Kidney epithelial cell (primary cell): Measurements from ENCODE around the gene TCF15. TPM values are rescaled to one million over a fixed set of nuclear protein-coding genes. Genes with fewer than 3 reads are reported as not detected.

Source experiments
- DNase-seq: peaks from one replicate; pipeline ENCODE4 v3.0.0-alpha.2; 2010; ENCODE audit warnings: low read depth
- H3K27me3 ChIP-seq: 2 replicates; pipeline ENCODE4 v1.6.0; 2011; ENCODE audit warnings: low read length; ENCODE audit not compliant: control insufficient read depth, insufficient read depth
- H3K36me3 ChIP-seq: 2 replicates; pipeline ENCODE4 v1.5.1; 2011; ENCODE audit warnings: low read length; ENCODE audit not compliant: control insufficient read depth, insufficient read depth
- H3K4me3 ChIP-seq: 2 replicates; pipeline ENCODE4 v1.5.1; 2011; ENCODE audit warnings: low read depth, mild to moderate bottlenecking, control low read depth, low read length
- total RNA-seq: library from RNA; depleted of rRNA; stranded (reverse); fragments of >200 nt; gene quantifications from 2 replicates; pipeline ENCODE4 v1.2.3, GENCODE V29; 2015
- TF ChIP-seq, protein P1 (sequence below): IDR thresholded peaks from 2 replicates; pipeline ENCODE4 v1.5.1; 2011; ENCODE audit warnings: mild to moderate bottlenecking, moderate library complexity, low read length, control low read depth, inconsistent platforms; ENCODE audit not compliant: insufficient read depth, poor library complexity, severe bottlenecking

Gene TCF15
- total RNA-seq, 1 donor from 2014 or later: 1.5 TPM

DNA sequence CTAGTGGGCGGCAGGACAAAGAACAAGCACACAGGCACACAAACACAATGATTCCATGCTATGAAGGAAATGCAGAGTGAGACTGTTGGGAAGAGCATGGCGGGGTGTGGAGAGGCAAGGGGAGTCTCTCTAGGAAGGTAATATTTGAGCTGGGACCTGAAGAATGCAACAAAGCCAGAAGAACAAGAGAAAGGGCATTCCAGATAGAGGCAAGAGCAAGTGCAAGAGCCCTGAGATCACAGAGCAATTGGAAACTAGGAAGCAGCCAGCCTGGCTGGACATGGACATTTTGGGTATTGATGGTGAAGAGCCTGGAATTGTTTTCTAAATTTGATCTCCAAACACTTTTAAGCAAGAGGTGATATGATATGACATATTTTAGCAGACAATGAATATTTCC lies 27.4 kb upstream of the TCF15 start:
- no peak overlapping the region for H3K4me3 ChIP-seq
- H3K27me3 ChIP-seq: peaks cover 22% of the 10 kb centered on the region
- no peak for DNase-seq

DNA sequence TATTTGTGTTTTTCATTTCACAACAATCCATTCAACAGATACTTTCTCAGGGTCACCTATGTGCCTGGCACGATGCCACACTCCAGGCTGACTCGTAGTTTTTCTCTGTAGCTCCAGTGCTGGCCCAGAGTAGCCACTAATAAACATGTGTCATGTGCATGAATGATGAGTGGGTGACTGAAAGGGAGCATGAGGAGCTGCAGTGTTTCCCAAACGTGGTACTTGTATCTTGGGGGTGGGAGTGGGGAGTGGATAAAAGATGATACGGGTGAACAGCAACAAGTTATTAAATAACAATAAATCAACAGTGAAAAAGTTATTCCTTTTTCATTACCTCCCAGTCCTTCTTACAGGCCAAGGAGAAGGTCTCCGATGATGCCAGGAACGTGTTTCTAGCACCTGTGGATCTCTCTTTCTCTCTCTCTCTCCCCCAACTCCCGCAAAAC lies 25.8 kb upstream of the TCF15 start:
- Histone ChIP-seq H3K4me3 (no peak overlapping the region), H3K36me3 (no peaks in the 10 kb centered on the region), H3K27me3 (peaks cover 22% of the 10 kb centered on the region)
- DNase-seq: no peak
- TF ChIP-seq, protein P1, sequence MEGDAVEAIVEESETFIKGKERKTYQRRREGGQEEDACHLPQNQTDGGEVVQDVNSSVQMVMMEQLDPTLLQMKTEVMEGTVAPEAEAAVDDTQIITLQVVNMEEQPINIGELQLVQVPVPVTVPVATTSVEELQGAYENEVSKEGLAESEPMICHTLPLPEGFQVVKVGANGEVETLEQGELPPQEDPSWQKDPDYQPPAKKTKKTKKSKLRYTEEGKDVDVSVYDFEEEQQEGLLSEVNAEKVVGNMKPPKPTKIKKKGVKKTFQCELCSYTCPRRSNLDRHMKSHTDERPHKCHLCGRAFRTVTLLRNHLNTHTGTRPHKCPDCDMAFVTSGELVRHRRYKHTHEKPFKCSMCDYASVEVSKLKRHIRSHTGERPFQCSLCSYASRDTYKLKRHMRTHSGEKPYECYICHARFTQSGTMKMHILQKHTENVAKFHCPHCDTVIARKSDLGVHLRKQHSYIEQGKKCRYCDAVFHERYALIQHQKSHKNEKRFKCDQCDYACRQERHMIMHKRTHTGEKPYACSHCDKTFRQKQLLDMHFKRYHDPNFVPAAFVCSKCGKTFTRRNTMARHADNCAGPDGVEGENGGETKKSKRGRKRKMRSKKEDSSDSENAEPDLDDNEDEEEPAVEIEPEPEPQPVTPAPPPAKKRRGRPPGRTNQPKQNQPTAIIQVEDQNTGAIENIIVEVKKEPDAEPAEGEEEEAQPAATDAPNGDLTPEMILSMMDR: no peak

More for the DNA sequence above, 27.4 kb upstream of the TCF15 start:
- no peaks in the 10 kb centered on the region for H3K36me3 ChIP-seq
- TF ChIP-seq, protein P1: no peak

DNA sequence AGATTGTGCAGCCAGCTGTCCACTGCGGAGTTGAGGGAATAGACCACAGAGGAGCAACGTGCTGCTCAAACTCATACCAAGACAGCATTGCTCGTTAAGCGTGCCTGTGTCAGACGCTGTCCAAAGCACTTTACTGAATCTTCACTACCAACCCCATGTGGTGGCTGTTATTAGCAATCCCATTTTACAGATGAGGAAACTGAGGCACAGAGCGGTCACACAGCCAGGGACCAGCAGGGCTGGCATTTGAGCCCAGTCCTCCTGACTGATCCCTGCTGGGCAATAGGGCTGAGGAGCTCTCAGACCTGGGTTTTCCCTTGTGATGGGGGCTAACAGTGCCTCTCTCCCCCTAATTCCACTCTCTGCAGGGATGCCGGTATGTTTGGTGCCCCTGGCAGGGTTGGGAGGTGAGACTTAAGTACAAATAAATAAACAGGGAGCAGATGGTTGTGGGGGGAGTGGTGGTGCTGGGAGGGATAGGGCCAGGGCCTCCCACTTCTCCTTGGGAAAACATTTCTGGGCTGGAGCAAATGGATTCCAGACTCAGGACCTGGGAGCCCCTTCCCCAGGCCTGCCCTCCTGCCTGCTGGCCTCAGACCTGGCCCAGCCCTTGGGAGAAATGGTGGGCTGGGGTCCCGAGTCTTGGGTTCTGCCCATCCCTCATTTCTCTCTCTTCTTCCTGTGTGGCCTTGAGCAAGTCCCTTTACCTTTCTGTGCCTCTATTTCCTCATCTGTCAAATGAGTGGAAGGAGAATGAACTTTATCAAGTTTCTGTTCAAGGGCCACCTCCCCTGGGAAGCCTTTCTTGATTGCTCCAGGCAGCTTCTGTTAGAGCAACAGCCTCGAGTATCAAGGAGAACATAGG lies 25.2 kb upstream of the TCF15 start:
- TF ChIP-seq, protein P1: no peak
- Histone ChIP-seq H3K36me3 (no peaks in the 10 kb centered on the region), H3K27me3 (peaks cover 22% of the 10 kb centered on the region), H3K4me3 (no peak overlapping the region)
- DNase-seq: no peak

DNA sequence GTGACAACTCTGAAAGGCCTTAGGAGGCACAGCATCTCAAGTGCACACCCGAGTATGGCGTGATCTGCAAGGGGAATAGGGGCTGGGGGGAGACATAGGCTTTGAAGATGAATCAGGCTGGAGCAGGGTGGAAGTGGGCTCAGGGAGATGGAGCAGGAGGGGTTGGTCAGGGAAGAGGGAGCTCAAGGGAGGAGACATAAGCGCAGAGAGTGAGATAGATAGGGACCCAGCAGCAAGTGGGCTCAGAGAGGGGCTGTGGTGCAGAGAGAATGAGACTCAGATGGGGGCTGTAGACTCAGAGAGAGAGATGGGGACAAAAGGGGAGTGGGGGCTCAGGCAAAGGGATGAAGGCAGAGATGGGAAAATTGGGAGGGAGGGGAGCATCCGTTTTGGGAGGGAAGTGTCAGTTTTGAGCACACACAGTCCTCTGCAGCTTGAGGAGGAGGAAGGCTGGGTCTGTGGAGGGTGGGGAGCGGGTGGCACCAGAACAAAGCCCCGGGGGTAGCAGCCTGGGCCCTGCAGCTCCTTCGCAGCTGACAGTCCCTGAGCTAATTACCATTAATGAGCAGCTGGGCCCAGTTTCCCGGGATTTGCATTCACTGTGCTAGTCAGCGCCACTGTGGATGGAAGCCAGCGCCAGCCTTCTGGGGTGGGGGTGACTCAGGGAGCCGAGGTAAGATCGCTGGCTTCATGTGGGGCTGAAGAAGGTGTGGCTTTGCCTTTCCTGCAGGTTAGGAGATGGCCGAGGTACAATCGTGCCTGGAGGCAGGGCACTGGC lies 24.2 kb upstream of the TCF15 start:
- Histone ChIP-seq H3K4me3 (no peak overlapping the region), H3K36me3 (no peaks in the 10 kb centered on the region), H3K27me3 (peaks cover 22% of the 10 kb centered on the region)
- TF ChIP-seq, protein P1: no peak
- no peak for DNase-seq

DNA sequence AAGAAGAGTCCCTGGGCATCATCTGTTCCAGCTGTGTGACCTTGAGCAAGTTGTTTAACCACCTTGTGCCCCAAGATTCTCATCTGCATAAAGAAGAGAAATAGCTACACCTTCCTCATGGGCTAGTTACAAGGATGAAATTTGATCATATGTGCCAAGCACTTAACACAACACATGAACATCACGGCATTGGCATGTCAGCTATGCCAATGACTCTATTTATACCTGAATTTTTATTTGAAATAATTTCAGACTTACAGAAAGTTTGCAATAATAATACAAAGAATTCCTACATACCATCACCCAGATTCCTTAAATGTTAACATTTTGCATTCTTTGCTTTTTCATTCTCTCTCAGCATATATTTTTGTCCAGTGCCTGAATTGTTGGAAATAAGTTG lies 21.0 kb upstream of the TCF15 start:
- Histone ChIP-seq H3K4me3 (no peak overlapping the region), H3K27me3 (peaks cover 22% of the 10 kb centered on the region), H3K36me3 (no peaks in the 10 kb centered on the region)
- TF ChIP-seq, protein P1: no peak
- no peak for DNase-seq
